Esophagus squamous epithelium (tissue), 4 donors: ENCODE results near the gene ASXL1.

Experiments used
- CTCF ChIP-seq, 6 experiments: fragments of 450-650 bp in 4 of 6; fragments of 200-600 bp in 2 of 6; sonication (generic) in 2 of 6; IDR thresholded peaks; one replicate each; pipeline ENCODE4 v1.5.1; 2016 to 2019; ENCODE audit warnings: antibody characterized with exemption in 6 of 6, mild to moderate bottlenecking in 4 of 6, moderate library complexity in 4 of 6
- POLR2A ChIP-seq, 4 donors: fragments of 450-650 bp; IDR thresholded peaks; one replicate each; pipeline ENCODE4 v1.6.1; 2017; ENCODE audit warnings: antibody characterized with exemption in 4 of 4, mild to moderate bottlenecking in 4 of 4, moderate library complexity in 3 of 4

DNA sequence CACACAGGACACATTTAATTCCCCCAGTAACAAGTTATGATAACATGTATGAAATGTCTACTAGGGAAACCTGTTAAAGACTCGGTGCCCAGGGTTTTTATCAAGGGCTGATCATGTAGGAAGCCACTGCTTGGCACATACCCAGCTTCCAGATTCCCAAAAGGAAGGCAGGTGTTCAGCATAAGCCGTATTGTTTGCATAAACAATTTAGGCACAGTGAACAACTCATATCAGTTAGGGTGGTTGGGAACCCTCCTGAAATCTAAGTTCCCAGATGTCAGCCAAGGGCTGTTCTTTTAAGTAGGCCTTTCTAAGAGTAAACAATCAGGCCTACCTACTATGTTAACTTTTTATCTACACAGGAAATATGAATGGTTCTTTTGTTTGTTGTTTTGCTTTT lies 74.1 kb downstream of the ASXL1 start:
- TF ChIP-seq POLR2A (IDR thresholded peaks at IDR 0.05) = no peak
- no peak for TF ChIP-seq CTCF (IDR thresholded peaks at IDR 0.05)
